Esophagus squamous epithelium (tissue), 5 donors: Measurements from ENCODE around the gene AMH. TPM values are rescaled to one million over a fixed set of nuclear protein-coding genes. Genes with fewer than 3 reads are reported as not detected.

Source experiments
- DNase-seq: peaks from one replicate; lab custom pipeline; 2025; lab: John Stamatoyannopoulos, UW
- H3K27ac ChIP-seq, 4 donors: fragments of 200-600 bp; sonication (generic); one replicate each; pipeline ENCODE4 v1.5.1; 2016 to 2019; ENCODE audit warnings: mild to moderate bottlenecking in 1 of 4
- H3K27me3 ChIP-seq, 4 donors: fragments of 200-600 bp; sonication (generic); 1 replicate in 3 of 4; 2 replicates in 1 of 4; pipeline versions ENCODE4 v1.5.1 to v1.6.0; 2017 to 2021; ENCODE audit warnings: antibody characterized with exemption in 1 of 4
- H3K36me3 ChIP-seq, 3 donors: fragments of 200-600 bp; sonication (generic); one replicate each; pipeline ENCODE4 v1.5.1; 2016 to 2019
- H3K4me1 ChIP-seq, 3 donors: fragments of 200-600 bp; sonication (generic); one replicate each; pipeline ENCODE4 v1.5.1; 2017 to 2019
- H3K4me3 ChIP-seq, 4 donors: fragments of 200-600 bp; sonication (generic); 1 replicate in 3 of 4; 2 replicates in 1 of 4; pipeline ENCODE4 v1.5.1; 2016 to 2019; ENCODE audit warnings: mild to moderate bottlenecking in 2 of 4, moderate library complexity in 1 of 4
- H3K9me3 ChIP-seq, 3 donors: fragments of 200-600 bp; sonication (generic); one replicate each; pipeline ENCODE4 v1.5.1; 2016 to 2019
- POLR2A ChIP-seq, 4 donors: fragments of 450-650 bp; IDR thresholded peaks; one replicate each; pipeline ENCODE4 v1.6.1; 2017; ENCODE audit warnings: antibody characterized with exemption in 4 of 4, mild to moderate bottlenecking in 4 of 4, moderate library complexity in 3 of 4
- WGBS, 2 donors: methylation state at CpG; one replicate each; pipeline ENCODE4 v1.1.5; 2018; 5-methylcytosine and 5-hydroxymethylcytosine counted together
- intact Hi-C: fragments of 100-400 bp; cut with DNase I; formaldehyde crosslinking; loops from one replicate; pipeline ENCODE4 v1.15.0; 2022
- total RNA-seq, 4 donors: library from RNA; depleted of rRNA; stranded (reverse); fragments of >200 nt; gene quantifications; one replicate each; pipeline ENCODE4 v1.1.0, GENCODE V29; 2016
- TF ChIP-seq, protein P1 (sequence below), 6 experiments: fragments of 450-650 bp in 4 of 6; fragments of 200-600 bp in 2 of 6; sonication (generic) in 2 of 6; IDR thresholded peaks; one replicate each; pipeline ENCODE4 v1.5.1; 2016 to 2019; ENCODE audit warnings: antibody characterized with exemption in 6 of 6, mild to moderate bottlenecking in 4 of 6, moderate library complexity in 4 of 6
- donor health status: DM: yes; HTN: yes; CAD: no.

The AMH gene
- total RNA-seq, 4 donors from 2014 or later = 0.76 to 1.1 (median 0.88) TPM; not detected in 1

DNA sequence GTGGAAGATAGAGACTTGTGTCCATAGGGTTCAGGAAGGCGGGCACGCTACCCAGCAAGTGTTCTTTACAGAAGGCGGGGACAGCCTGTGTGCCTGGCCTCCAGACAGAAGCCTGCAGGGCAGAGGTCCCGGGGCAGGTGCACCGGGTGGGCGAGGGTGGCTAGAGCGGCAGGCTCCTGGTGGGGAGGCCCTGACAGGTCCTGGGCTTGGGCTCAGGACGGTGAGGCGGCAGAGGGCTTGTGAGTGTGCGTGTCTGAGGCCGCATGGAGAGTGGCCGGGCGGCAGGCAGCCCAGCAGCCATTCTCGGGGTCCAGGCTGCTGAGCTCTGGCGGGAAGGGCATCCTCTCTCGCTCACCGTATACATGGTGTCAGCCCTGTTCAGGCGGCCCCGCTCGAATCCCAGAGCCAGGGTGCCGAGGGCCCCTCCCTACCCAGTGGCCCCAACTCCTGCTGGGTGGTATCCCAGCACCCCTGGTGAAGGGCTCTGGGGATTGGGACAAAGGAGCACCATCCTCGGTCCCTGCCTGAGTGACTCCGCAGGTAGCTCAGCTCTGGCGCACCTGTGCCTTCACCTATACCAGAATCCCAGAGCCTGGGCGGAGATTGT, 3.0 kb upstream of the AMH start:
- intact Hi-C loops = no loop called here
- no peak overlapping the region for H3K27ac ChIP-seq
- no peak overlapping the region for H3K4me3 ChIP-seq
- H3K9me3 ChIP-seq = no peaks in the 10 kb centered on the region
- H3K27me3 ChIP-seq = peaks cover 7 to 29% (median 8%) of the 10 kb centered on the region in 4 donors
- peaks cover 22 to 53% (median 30%) of the 10 kb centered on the region in 3 donors for H3K4me1 ChIP-seq
- peaks cover 43 to 73% (median 55%) of the 10 kb centered on the region in 3 donors for H3K36me3 ChIP-seq
- 97 to 98% methylated on average over 10 to 13 of the region's 25 CpGs for WGBS, 2 donors
- DNase-seq = no peak
- TF ChIP-seq POLR2A (IDR thresholded peaks at IDR 0.05) = no peak
- TF ChIP-seq, protein P1, sequence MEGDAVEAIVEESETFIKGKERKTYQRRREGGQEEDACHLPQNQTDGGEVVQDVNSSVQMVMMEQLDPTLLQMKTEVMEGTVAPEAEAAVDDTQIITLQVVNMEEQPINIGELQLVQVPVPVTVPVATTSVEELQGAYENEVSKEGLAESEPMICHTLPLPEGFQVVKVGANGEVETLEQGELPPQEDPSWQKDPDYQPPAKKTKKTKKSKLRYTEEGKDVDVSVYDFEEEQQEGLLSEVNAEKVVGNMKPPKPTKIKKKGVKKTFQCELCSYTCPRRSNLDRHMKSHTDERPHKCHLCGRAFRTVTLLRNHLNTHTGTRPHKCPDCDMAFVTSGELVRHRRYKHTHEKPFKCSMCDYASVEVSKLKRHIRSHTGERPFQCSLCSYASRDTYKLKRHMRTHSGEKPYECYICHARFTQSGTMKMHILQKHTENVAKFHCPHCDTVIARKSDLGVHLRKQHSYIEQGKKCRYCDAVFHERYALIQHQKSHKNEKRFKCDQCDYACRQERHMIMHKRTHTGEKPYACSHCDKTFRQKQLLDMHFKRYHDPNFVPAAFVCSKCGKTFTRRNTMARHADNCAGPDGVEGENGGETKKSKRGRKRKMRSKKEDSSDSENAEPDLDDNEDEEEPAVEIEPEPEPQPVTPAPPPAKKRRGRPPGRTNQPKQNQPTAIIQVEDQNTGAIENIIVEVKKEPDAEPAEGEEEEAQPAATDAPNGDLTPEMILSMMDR (IDR thresholded peaks at IDR 0.05) = no peak

DNA sequence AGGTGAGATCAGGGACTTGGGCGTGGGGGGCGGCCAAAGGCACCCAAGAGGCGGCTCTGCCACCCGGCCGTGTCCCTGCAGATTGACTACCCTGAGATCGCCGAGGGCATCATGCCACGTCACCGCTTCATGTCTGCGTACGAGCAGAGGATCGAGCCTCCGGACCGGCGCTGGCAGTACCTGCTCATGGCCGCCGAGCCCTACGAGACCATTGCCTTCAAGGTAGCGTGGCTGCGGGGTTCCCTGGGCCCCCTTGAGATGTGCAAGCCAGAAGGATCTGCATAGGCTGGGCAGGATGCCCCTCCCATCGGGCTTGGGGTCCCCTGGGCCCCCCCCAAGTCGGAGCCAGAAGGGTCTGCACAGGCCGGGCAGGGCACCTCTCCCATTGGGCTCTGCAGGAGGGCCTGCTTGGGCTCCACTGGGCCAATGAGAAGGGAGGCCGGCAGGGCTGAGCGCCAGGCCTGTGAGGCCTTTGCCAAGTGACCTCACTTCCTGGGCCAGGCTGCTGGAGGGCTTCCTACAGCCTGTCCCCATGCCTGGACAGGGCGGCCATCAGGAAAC, 2.2 kb upstream of the AMH start:
- Histone ChIP-seq H3K36me3 (peaks cover 43 to 73% (median 55%) of the 10 kb centered on the region in 3 donors), H3K27me3 (peaks cover 10 to 37% (median 13%) of the 10 kb centered on the region in 4 donors), H3K27ac (no peak overlapping the region), H3K4me1 (peaks cover 18 to 53% (median 31%) of the 10 kb centered on the region in 3 donors), H3K9me3 (no peaks in the 10 kb centered on the region), H3K4me3 (no peak overlapping the region)
- intact Hi-C loops = no loop called here
- TF ChIP-seq, protein P1 (IDR thresholded peaks at IDR 0.05) = no peak
- TF ChIP-seq POLR2A (IDR thresholded peaks at IDR 0.05) = no peak
- WGBS, 2 donors = 87% methylated on average over 11 of the region's 26 CpGs; no CpG with 5 or more reads in 1 of the 2 donors
- DNase-seq = no peak

DNA sequence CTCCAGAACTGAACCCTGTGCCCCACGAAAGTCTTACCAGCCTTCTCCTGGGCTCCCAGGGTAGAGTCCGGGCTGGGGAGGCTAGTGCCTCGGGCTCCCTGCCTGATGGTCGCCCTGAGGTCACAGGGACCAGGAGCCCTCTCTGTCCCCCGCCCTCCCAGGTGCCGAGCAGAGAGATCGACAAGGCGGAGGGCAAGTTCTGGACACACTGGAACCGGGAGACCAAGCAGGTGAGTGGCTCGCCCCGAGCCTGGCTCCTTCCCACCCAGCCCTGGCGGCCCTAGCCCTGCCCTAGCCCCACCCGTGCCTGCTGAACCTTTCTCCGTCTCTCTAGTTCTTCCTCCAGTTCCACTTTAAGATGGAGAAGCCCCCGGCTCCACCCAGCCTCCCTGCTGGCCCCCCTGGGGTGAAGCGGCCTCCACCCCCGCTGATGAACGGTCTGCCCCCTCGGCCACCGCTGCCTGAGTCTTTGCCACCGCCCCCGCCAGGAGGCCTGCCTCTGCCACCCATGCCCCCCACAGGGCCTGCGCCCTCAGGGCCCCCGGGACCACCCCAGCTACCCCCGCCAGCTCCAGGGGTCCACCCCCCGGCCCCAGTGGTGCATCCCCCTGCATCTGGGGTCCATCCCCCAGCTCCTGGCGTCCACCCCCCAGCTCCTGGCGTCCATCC, 1.6 kb upstream of the AMH start:
- DNase-seq = no peak
- no peak overlapping the region for H3K4me3 ChIP-seq
- no peak overlapping the region for H3K27ac ChIP-seq
- intact Hi-C loops = no loop called here
- peaks cover 17 to 44% (median 18%) of the 10 kb centered on the region in 4 donors for H3K27me3 ChIP-seq
- H3K36me3 ChIP-seq = peaks cover 43 to 69% (median 55%) of the 10 kb centered on the region in 3 donors
- peaks cover 19 to 53% (median 32%) of the 10 kb centered on the region in 3 donors for H3K4me1 ChIP-seq
- 80% methylated on average over 10 of the region's 28 CpGs; no CpG with 5 or more reads in 1 of the 2 donors for WGBS, 2 donors
- TF ChIP-seq, protein P1 (IDR thresholded peaks at IDR 0.05) = no peak
- no peak for TF ChIP-seq POLR2A (IDR thresholded peaks at IDR 0.05)
- H3K9me3 ChIP-seq = no peaks in the 10 kb centered on the region

DNA sequence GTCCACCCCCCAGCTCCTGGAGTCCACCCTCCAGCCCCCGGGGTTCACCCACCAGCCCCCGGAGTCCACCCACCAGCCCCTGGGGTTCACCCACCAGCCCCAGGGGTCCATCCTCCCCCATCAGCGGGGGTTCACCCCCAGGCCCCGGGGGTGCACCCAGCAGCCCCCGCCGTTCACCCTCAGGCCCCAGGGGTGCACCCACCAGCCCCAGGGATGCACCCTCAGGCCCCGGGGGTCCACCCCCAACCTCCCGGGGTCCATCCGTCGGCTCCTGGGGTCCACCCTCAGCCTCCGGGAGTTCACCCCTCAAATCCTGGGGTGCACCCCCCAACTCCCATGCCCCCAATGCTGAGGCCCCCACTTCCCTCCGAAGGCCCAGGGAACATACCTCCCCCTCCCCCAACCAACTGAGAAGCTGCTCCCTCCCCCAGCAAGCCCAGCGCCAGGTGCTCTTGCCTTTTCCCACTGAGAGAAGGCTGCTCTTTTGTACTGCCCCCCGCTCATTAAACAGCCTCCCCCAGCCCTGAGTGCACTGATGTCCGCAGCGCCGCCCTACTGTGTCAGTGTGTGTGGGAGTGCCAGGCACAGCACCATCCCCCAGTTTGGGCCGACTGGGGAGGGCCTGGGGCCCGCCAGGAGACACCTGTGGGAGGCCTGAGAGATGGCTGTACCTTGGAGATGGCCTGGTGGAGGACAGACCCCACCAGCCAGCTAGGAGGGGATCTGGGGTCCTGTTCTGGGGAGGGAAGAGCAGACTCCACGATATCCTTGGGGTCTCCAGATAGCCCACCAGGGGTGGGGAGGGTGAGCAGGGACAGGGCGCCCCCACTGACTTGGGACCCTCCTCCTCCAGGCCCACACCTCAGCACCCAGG, 750 bp upstream of the AMH start:
- TF ChIP-seq POLR2A (IDR thresholded peaks at IDR 0.05) = no peak
- TF ChIP-seq, protein P1 (IDR thresholded peaks at IDR 0.05) = no peak
- intact Hi-C loops = no loop called here
- WGBS, 2 donors = 93% methylated on average over 2 of the region's 21 CpGs; no CpG with 5 or more reads in 1 of the 2 donors
- no peak overlapping the region for H3K27ac ChIP-seq
- peaks cover 25 to 53% (median 38%) of the 10 kb centered on the region in 3 donors for H3K4me1 ChIP-seq
- peaks cover 23 to 52% (median 24%) of the 10 kb centered on the region in 4 donors for H3K27me3 ChIP-seq
- no peak for DNase-seq
- H3K36me3 ChIP-seq = peaks cover 41 to 61% (median 54%) of the 10 kb centered on the region in 3 donors
- no peak overlapping the region for H3K4me3 ChIP-seq
- H3K9me3 ChIP-seq = no peaks in the 10 kb centered on the region
